ENCODE data around the gene LRCH2. TPM values are rescaled to one million over a fixed set of nuclear protein-coding genes. Genes with fewer than 3 reads are reported as not detected.

Gene LRCH2
- total and polyA plus RNA-seq, 9 of the 15 experiments (the other 6 are each of a cell fraction or from before 2014, with no cell fraction given) = 1.4 to 7.2 (median 2.9) TPM

GRCh38 chrX:115174548-115174947 lies 59.3 kb downstream of the LRCH2 start (continued):
- TF ChIP-seq JUN (IDR thresholded peaks at IDR 0.05; ENCODE audit: borderline replicate concordance, low read depth, low read length) (no peak), JUN (CRISPR knock-in tag; IDR thresholded peaks at IDR 0.05; ENCODE audit: borderline replicate concordance) (no peak), ZSCAN29 (IDR thresholded peaks at IDR 0.05) (no peak), ZNF184 (CRISPR knock-in tag; IDR thresholded peaks at IDR 0.05) (no peak), ZNF282 (CRISPR knock-in tag; IDR thresholded peaks at IDR 0.05) (no peak)

DNA sequence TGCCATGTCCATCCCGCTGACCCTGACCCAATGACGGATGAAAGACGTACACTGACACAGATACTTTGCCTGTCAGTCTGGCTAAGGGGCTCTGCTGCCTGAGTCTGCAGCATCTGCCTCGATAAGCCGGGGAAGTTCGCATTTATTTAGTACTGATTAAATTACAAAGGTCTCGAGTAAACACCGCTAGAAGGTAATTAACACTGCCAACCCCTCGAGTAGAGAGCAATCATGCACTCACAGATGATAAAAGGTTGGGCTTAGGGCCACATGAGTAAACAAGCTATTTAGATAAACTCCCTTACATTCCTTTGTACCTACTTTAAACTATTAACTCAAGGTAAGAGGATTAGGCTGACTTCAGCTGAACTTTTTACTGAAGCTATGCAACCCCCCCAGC lies 60.7 kb downstream of the LRCH2 start:
- Histone ChIP-seq H3K79me2 (ENCODE audit: control insufficient read depth, insufficient read depth, low read length) (no peaks in the 10 kb centered on the region), H3K27me3 (ENCODE audit: control insufficient read depth in 2 of 2, insufficient read depth in 2 of 2, low read length in 2 of 2) (no peaks in the 10 kb centered on the region), H3K27ac (ENCODE audit: extremely low read depth, low read depth, low read length) (no peak overlapping the region), H3K4me3 (no peak overlapping the region), H3K9me3 (replicated peaks; ENCODE audit: control insufficient read depth, insufficient read depth, low read depth, low read length) (no peaks in the 10 kb centered on the region), H3K4me2 (ENCODE audit: insufficient read depth, low read length) (no peak overlapping the region), H4K20me1 (replicated peaks; ENCODE audit: control insufficient read depth, insufficient read depth, low read length) (no peaks in the 10 kb centered on the region), H3K9me1 (ENCODE audit: control insufficient read depth, insufficient read depth, low read length) (no peaks in the 10 kb centered on the region), H2AFZ (ENCODE audit: low read depth, low read length) (no peak overlapping the region), H3K4me1 (replicated peaks in 1 of 2; ENCODE audit: control insufficient read depth in 2 of 2, insufficient read depth in 2 of 2, low read length in 2 of 2) (no peaks in the 10 kb centered on the region), H3K36me3 (ENCODE audit: control insufficient read depth, insufficient read depth, low read length) (no peaks in the 10 kb centered on the region), H3K9ac (ENCODE audit: insufficient read depth in 1 of 2, low read depth in 2 of 2, low read length in 2 of 2) (no peak overlapping the region)
- POLR2A ChIA-PET = interaction anchor here (0.7 kb wide), 1 partner anchor 721 kb away, joined by 3 read pairs; no protein-coding TSS in a partner anchor
- BruUV-seq (replicated peaks) = no TSS peak
- 1% methylated on average over 9 of the region's 9 CpGs for WGBS (ENCODE audit: insufficient coverage, low coverage, missing lambda C conversion rate)
- DNase-seq (ENCODE audit: extremely low read depth in 1 of 4, low spot score in 3 of 4) (no peak), ATAC-seq (no peak), FAIRE-seq (no peak)
- no peak for TF ChIP-seq SLC30A9 (CRISPR knock-in tag; IDR thresholded peaks at IDR 0.05)
- TF ChIP-seq, protein P1, sequence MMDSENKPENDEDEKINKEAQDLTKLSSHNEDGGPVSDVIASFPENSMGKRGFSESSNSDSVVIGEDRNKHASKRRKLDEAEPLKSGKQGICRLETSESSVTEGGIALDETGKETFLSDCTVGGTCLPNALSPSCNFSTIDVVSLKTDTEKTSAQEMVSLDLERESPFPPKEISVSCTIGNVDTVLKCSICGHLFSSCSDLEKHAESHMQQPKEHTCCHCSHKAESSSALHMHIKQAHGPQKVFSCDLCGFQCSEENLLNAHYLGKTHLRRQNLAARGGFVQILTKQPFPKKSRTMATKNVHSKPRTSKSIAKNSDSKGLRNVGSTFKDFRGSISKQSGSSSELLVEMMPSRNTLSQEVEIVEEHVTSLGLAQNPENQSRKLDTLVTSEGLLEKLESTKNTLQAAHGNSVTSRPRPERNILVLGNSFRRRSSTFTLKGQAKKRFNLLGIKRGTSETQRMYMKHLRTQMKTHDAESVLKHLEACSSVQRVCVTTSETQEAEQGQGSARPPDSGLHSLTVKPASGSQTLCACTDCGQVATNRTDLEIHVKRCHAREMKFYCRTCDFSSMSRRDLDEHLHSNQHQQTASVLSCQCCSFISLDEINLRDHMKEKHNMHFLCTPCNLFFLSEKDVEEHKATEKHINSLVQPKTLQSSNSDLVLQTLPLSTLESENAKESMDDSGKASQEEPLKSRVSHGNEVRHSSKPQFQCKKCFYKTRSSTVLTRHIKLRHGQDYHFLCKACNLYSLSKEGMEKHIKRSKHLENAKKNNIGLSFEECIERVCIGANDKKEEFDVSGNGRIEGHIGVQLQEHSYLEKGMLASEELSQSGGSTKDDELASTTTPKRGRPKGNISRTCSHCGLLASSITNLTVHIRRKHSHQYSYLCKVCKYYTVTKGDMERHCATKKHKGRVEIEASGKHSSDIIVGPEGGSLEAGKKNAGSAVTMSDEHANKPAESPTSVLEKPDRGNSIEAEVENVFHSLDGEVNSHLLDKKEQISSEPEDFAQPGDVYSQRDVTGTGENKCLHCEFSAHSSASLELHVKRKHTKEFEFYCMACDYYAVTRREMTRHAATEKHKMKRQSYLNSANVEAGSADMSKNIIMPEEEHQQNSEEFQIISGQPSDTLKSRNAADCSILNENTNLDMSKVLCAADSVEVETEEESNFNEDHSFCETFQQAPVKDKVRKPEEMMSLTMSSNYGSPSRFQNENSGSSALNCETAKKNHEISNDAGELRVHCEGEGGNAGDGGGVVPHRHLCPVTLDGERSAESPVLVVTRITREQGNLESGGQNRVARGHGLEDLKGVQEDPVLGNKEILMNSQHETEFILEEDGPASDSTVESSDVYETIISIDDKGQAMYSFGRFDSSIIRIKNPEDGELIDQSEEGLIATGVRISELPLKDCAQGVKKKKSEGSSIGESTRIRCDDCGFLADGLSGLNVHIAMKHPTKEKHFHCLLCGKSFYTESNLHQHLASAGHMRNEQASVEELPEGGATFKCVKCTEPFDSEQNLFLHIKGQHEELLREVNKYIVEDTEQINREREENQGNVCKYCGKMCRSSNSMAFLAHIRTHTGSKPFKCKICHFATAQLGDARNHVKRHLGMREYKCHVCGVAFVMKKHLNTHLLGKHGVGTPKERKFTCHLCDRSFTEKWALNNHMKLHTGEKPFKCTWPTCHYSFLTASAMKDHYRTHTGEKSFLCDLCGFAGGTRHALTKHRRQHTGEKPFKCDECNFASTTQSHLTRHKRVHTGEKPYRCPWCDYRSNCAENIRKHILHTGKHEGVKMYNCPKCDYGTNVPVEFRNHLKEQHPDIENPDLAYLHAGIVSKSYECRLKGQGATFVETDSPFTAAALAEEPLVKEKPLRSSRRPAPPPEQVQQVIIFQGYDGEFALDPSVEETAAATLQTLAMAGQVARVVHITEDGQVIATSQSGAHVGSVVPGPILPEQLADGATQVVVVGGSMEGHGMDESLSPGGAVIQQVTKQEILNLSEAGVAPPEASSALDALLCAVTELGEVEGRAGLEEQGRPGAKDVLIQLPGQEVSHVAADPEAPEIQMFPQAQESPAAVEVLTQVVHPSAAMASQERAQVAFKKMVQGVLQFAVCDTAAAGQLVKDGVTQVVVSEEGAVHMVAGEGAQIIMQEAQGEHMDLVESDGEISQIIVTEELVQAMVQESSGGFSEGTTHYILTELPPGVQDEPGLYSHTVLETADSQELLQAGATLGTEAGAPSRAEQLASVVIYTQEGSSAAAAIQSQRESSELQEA (IDR thresholded peaks at IDR 0.05; ENCODE audit: low read depth) = no peak
- TF ChIP-seq CBX1 (IDR thresholded peaks at IDR 0.05; ENCODE audit: low read depth) = no peak
- TF ChIP-seq EGR1 (conservative IDR thresholded peaks at IDR 0.05) = no peak
- no peak for TF ChIP-seq FOXO4 (CRISPR knock-in tag; IDR thresholded peaks at IDR 0.05)
- TF ChIP-seq, protein P2, sequence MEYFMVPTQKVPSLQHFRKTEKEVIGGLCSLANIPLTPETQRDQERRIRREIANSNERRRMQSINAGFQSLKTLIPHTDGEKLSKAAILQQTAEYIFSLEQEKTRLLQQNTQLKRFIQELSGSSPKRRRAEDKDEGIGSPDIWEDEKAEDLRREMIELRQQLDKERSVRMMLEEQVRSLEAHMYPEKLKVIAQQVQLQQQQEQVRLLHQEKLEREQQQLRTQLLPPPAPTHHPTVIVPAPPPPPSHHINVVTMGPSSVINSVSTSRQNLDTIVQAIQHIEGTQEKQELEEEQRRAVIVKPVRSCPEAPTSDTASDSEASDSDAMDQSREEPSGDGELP (CRISPR knock-in tag; IDR thresholded peaks at IDR 0.05; ENCODE audit: borderline replicate concordance) = no peak
- TF ChIP-seq THRAP3 (IDR thresholded peaks at IDR 0.05; ENCODE audit: borderline replicate concordance) = no peak
- TF ChIP-seq FOXJ3 (CRISPR knock-in tag; IDR thresholded peaks at IDR 0.05) = no peak
- in situ Hi-C loops (cut with MboI) = no loop called here
- CTCF ChIA-PET (ENCODE audit: low intra/inter-chr PET ratio) = no interaction called here
- intact Hi-C loops (cut with micrococcal nuclease) = no loop called here

All from K562 (cell line).